Measurements from ENCODE around the gene SMOC2.

The SMOC2 gene, protein sequence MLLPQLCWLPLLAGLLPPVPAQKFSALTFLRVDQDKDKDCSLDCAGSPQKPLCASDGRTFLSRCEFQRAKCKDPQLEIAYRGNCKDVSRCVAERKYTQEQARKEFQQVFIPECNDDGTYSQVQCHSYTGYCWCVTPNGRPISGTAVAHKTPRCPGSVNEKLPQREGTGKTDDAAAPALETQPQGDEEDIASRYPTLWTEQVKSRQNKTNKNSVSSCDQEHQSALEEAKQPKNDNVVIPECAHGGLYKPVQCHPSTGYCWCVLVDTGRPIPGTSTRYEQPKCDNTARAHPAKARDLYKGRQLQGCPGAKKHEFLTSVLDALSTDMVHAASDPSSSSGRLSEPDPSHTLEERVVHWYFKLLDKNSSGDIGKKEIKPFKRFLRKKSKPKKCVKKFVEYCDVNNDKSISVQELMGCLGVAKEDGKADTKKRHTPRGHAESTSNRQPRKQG

DNA sequence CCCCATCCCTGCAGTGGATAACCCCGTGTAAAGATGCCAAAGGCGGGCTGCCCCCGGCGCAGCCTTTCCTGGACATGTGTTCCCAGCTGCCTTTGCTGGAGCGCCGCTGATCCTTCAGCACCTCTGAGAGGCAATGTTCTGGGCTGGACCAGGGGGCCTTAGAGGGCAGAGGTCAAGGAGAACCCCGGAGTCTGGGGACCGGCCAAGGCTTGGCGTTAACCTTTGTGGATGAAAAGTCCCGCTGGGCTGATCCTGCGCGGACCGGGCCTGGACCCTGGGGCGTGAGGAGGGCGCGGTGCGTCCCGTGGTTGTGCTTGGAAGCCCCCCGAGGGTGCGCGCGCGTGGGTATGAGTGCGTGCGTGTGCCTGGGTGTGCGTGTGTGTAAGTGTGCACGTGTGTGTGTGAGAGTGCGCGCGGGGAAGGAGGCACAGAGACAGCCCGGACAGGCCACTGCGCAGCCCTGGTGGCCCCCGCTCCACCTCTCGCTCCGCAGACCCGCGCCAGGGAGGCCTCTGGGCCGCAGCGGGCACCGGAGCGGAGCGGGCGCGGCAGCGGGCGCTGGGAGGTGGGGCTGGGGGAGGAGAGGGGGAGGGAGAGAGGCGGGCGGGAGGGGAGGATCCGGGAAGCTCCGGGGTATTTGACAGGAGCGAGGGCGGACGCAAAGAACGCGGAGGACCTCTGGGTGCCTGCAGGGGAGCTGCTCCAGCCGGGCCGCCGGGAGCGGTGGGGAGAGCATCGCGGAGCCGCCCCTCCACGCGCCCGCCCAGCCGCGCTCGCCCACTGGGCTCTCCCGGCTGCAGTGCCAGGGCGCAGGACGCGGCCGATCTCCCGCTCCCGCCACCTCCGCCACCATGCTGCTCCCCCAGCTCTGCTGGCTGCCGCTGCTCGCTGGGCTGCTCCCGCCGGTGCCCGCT, at the start of gene SMOC2:
SMOC2 (plus strand) TSS at position 665 of the 914 bp plus-strand sequence; CDS start at position 852, 187 bp downstream.
- in situ Hi-C loops (cut with MboI; ENCODE audit: low sequenced_read_pairs) = no loop called here

DNA sequence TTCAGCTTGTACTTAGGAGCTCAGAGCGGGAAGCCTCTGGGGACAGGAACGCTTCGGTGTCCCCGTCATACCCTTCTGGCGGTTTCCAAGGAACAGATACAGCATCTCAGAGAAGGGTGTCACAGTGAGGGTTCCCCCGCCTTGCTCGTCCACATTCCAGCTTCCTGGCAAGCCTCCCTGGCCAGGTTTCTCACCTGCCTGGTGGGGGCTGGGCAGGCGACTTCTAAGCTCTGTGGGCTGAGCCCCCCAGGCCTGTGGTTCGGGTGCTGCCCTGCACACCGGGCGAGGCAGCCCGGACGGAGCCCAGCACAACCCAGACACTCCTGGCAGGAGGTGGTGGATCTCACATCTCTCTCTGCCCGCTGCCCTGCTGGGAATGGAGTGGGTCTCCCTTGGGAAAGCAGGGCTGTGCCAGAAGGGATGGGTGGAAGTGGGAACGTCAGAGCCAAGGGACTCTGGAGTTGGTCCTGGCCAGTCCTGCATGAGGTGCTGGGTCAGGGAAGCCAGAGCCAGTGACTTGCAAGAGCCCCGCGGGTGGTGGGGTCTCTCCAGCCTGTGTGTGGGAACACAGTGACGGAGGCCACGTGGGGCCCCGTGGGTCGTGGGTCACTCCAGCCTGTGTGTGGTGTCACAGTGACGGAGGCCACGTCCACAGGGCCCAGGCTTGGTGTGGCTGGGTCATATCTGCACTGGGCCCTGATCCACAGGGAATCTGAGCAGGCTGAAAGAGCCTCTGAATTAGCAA, 47.7 kb upstream of the SMOC2 start:
- in situ Hi-C loops (cut with MboI; ENCODE audit: low sequenced_read_pairs) = no loop called here

DNA sequence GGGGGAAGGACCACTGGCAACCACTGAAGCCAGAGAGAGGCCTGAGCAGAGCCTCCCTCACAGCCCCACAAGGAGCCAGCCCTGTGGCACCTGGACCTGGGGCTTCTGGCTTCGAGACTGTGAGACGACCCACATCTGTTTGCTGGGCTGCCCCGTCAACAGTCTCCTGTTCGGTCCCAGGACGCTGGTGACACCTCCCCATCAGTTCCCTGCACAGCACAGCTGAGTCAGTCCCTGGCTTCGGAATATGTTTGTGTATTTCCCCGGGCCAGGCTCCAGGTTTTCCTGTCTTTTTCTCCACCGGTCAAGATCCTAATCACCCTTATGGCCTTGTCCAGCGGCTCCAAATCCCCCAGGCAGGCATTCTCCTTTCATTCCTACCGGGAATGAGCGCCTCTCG, 46.4 kb upstream of the SMOC2 start:
- in situ Hi-C loops (cut with MboI; ENCODE audit: low sequenced_read_pairs) = no loop called here

DNA sequence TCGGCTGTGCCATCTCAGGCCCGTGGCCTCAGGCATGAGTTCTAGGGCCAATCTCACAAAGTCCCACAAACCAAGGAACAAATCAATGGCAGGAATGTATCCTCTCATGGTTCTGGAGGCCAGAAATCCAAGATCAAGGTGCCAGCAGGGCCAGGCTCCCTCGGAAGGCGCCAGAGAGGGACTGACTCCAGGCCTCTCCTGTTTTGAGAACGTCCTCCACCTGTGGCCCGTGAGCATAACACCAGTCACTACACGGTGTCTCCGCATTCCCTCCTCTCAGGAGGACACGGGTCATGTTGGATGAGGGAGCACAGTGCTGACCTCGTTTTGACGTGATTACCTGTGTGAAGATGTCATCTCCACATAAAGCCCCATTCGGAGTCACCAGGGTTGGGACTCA, 45.0 kb upstream of the SMOC2 start:
- in situ Hi-C loops (cut with MboI; ENCODE audit: low sequenced_read_pairs) = no loop called here

DNA sequence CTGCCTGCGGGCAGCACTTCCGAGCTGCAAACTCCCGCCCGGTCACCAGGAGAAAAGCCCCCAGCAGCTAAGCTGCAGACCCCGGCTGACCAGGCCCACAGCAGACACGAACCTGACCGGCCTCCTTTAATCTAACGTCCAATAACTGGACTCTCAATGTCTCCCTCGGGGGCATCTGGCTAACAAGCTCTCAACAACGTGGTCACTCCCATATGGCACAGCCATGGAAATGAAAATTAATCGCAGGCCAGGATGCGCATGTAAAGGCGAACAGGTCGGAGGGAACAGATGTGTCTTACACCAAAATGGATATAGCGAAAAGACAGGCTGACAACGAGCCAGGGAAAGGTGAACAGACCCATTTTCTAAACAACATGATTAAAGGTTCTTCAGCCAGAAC, 44.4 kb upstream of the SMOC2 start:
- in situ Hi-C loops (cut with MboI; ENCODE audit: low sequenced_read_pairs) = no loop called here

DNA sequence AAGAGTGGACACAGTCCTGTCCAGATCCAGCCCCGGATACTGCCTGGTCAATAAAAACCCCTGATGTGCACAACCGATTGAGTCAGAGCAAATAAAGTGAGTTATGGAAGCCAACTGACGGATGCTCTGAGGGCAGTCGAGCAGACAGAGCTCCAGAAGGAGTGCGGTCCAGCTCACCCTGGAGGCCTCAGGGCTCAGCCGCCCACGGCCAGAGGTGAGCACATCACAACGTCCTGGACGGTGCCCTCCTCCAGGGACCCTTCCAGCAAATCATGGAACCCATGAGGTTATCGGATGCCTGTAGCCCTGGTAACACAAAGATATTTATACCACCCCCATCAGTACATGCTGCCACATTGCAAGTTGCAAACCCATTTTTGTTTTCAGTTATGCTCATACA, 44.0 kb upstream of the SMOC2 start:
- in situ Hi-C loops (cut with MboI; ENCODE audit: low sequenced_read_pairs) = no loop called here

DNA sequence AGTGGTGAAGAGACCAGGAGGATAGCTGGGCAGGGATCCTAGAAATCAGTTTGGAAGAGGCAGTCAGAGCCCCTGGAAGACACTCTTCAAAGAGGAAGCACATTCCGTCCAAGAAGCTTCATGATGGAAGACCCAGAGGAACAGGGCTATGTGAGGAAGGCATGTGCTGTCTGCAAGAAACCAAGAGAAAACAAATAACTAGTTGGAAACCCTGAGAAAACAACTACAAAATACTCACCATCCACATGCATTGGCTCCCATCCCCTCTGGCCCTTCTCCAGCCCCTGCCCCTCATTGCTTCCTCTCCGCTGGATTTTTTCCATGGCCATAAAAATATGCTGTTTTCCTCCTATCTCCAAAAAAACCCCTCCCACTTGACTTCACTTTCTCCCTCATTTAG, 40.9 kb upstream of the SMOC2 start:
- in situ Hi-C loops (cut with MboI; ENCODE audit: low sequenced_read_pairs) = no loop called here

DNA sequence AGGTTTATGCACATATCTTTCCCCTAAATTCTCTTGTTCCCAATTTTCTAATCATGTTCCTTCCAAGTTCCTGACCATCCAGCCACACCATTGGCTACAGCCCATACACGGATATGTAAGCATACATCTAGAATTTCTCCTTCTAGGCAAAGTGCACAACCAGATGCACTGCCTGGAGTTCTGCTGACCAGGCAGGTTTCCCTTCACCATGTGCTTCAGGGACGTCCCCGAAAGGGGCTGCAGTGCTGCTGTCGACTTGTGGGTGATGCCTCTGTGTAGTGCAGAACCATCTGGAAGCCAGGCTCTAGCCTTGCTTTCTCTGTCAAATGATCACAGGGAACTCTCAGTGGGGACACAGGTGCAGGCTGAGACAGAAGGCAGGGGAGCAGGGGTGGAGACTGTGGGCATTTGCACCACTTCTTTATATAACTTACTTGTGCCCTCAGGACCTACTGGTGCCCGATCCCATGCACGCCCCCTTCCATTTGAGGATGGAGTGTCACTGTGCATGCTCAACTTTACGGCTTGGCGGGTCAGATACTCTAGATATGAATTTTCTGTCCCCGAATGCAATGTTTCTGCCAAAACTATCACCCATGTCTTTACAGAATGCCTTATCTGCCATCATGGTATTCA, 37.5 kb upstream of the SMOC2 start:
- in situ Hi-C loops (cut with MboI; ENCODE audit: low sequenced_read_pairs) = no loop called here

DNA sequence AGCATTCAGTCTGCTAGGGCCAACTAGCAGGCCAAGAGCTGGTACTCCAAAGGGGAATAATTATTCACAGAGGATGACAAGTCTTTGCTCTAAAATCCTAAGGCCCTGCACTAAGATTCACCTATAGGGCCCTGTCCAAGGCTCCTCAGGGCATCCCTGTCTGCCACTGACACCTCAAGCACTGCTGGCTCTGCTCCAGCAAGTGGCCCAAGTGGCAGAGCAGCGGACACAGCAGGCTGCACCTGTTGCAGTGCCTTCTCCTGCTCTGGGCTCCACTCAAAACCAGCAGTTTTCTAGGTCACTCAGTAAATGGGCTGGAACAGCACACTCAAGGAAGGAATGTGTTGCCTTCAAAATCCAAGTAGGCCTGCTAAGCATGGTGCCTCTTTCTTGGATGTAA, 36.4 kb upstream of the SMOC2 start:
- in situ Hi-C loops (cut with MboI; ENCODE audit: low sequenced_read_pairs) = no loop called here

DNA sequence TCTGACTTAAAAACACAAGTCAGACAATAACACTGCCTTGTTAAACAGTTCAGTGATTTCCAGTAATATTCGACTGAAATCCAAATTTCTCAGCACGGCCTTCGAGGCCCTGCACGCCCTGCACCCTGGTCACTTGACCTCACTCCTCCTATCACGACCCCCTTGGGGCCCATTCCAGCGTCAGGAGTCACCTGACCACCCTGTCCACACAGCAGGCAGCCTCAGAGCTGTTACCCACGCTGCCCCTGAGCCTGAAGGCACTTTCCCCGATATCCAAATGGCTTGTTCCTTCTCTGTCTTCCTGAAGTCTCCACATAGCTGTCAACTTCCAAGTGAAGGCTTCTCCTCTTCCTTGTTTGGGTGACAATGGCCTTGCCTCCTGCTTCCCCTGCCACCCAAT, 33.1 kb upstream of the SMOC2 start:
- in situ Hi-C loops (cut with MboI; ENCODE audit: low sequenced_read_pairs) = no loop called here

DNA sequence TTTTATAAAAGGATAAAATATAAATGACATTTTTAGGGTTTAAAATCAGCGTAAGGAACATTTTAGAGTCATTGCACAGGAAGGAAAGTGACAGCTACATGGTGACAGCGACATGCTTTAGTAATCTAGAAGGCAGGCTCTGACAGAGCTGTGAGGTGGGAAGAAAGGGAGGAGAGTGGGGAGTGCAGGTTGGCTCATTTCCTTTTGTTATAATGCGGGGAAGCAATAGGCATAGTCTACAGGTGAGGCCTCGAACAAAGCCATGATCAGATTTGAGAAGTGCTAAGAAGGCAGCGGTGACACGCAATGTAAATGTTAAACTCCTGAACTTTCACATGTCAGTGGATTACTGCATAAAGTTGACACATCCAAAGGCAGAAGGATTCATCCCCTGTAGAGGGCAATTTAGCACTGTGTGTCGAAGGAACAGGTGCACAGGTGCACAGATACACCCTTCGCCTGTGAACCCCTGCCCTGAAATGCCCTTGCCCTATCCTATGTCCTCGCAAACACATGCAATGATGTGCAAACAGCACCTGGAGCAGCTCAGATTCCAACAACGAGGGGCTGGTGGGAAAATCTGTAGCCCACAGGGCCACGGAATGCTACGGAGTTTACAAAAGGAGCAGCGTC, 32.4 kb upstream of the SMOC2 start:
- in situ Hi-C loops (cut with MboI; ENCODE audit: low sequenced_read_pairs) = no loop called here

DNA sequence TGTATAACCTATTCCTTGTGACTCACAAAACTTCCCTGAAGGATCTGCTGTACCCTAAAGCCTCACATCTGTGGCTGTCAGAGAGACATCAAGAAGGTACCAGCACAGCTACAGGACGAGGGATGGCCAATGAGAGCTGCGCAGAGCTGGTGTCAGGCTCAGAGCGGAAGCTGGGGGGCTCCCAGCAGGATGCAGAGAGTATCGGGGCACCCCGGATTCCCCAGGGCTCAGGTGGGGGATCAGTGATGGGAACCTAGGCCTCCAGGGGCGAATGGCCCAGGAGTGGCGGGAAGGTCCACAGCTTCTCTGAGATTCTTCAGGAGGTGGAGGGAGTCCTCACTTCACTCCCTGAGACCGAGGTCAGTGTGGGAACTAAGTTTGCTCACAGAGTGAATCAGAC, 30.9 kb upstream of the SMOC2 start:
- in situ Hi-C loops (cut with MboI; ENCODE audit: low sequenced_read_pairs) = no loop called here

DNA sequence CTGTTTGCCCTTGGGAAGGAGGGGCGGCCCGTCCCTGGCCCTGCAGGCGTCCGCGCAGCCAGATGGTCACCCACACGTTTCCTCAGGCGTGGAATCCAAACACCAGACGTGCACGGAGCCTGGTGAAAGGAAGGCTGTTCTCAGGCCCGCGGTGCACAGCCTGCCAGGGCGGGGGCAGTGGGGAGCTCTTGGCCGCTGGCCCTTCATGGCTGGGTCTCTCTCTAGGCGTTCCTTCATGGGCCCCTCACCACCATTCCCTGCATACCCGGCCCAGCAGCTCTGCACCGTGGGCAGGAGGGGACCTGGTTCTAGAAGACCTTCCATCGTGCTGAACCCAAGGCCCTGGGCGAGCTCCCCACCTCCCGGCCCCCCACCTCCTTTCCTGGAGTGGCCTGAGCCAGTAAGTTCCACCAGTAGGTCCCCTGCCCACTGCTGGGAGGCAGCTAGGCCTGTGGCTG, 30.4 kb upstream of the SMOC2 start:
- in situ Hi-C loops (cut with MboI; ENCODE audit: low sequenced_read_pairs) = no loop called here

DNA sequence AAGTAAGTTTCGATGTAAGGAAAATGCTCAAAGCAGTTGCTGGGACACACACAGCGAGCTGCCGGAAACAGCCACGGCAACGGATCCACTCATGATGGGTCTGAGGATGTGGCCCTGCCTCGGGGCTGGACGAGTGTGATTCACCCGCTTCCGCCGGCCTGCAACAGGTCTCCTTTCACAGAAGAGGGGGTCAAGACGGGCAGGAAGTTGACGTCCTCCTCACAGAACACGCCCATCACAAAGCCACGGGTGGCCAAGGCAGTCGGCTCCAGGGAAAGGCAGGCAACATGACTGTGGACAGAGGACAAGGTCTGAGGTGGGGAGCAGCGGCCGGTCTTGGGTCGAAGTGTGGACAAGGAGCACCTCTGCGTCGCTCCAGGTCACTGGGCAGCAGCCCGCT, 29.9 kb upstream of the SMOC2 start:
- in situ Hi-C loops (cut with MboI; ENCODE audit: low sequenced_read_pairs) = no loop called here

DNA sequence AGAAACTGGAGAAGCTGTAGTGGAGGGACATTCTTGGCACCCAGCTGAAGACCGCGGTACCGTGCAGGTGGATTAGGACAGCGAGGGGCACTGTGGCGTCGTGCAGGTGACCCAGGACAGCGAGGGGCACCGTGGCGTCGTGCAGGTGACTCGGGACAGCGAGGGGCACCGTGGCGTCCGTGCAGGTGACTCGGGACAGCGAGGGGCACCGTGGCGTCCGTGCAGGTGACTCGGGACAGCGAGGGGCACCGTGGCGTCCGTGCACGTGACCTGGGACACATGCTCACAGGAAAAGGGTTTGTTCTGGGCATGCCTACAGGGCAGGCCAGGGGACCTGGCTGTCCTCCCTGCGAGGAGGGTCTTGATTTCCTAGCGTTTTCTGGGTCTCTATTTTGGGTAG, 29.2 kb upstream of the SMOC2 start:
- in situ Hi-C loops (cut with MboI; ENCODE audit: low sequenced_read_pairs) = no loop called here

DNA sequence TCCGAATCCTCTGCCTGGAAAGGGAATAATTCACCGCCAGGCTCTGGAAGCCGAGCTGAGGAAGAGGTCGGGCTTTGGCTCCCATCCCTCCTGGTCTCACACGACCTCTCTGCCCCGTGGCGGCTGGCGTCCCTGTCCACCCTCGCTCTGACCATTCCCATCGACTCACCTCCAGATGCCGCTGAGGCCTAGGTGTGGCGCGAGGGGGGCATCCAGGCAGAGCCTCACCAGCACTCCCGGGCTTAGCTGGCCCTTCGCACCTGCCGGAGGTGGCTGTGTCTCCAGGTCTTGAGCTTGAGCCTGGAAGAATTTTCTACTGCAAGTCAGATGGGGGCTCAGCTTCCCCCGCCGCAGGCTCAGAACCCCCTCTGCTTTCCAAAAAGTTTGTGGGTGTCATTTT, 28.5 kb upstream of the SMOC2 start:
- in situ Hi-C loops (cut with MboI; ENCODE audit: low sequenced_read_pairs) = no loop called here

DNA sequence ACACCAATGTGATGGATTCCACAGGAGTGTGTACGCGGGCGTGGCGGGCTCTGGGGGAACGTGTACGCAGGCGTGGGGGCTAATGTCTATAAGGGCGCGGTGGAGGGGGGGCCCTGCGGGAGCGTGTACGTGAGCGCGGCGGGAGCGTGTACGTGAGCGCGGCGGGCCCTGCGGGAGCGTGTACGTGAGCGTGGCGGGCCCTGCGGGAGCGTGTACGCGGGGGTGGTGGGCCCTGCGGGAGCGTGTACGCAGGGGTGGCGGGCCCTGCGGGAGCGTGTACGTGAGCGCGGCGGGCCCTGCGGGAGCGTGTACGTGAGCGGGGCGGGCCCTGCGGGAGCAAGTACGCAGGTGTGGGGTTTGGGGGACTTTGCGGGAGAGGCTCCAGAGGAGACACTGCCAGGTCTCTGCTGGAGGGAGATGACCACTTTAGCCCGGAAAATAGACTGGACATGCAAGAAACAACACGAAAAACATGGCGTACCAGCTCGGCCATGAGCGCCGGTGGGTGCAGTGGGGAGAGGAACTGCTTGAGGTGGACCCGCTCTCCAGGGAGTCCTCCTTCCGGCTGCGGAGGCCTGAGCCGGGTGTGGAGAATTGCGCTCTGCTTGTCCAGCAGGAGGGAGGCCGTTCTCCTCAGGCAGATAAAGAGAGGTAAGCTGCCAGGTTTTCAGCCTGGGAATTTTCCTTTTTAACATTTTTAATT, 27.8 kb upstream of the SMOC2 start:
- in situ Hi-C loops (cut with MboI; ENCODE audit: low sequenced_read_pairs) = no loop called here

DNA sequence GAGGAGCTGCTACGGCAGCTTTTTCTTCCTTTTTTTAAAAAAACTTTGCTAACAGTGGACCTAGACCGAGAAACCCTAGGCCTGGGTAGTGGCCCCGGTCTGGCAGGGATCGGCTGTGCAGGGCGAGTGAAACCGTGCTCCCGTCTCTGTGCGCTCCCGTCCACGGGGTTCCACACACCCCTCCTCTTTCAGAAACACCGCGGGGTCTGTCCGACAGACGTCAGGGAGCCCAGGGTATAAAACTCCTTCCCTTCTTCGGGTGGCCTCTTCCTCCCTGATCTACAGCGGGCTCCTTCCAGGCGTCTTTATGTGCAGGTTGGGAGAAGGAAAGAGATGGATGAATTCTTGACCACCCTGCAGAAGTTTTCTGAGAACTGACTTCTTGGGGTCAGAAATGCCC, 27.1 kb upstream of the SMOC2 start:
- in situ Hi-C loops (cut with MboI; ENCODE audit: low sequenced_read_pairs) = no loop called here

DNA sequence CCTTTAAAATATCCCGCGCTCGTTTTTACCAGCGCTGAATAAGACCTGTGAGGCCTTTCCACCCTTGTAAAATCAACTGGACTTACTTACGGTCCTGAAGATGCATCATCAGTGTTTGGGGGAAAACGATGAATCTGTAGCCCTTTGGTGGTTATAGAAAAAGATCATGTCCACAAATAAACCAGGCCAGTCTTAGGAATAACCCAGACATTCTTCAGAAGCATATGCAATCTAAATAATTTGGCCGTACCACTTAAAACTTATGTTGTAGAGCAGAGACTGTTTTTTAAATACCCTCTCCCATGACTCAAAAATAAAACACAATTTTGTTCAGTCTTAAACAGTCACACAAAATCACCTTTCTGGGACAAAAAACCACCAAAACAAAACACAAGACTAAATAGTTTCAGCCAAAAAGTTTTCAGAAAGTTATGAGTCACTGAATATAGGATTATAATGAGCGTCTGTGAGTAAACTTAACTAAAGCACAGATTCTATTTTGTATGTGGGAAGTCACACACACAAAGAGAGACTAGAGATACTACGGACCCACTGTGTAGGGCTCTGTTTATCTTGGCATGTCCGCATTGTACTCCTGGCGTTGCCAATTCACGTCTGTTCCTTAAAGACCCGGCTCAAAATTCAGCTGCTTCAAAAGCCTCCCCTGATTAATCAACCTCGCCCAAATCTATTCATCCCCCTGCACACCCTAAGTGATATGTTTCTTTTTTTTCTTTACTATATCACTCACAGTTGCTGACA, 26.5 kb upstream of the SMOC2 start:
- in situ Hi-C loops (cut with MboI; ENCODE audit: low sequenced_read_pairs) = no loop called here

All from HL-60/S4 treated with retinoic acid at 250 ng/mL for 4 days and 3 days (cell line).